WI38 (cell line): ENCODE results near the gene PHIP.
A peak's percentile ranks its signal among the peaks of the same experiment; 100 is the strongest.

Source experiments
- H3K4me3 ChIP-seq: 2 replicates; pipeline ENCODE4 v1.5.1; 2011; ENCODE audit warnings: low read depth, mild to moderate bottlenecking, control low read depth, low read length
- CTCF ChIP-seq: IDR thresholded peaks from 2 replicates; pipeline ENCODE4 v1.5.1; 2012; ENCODE audit warnings: low read depth, mild to moderate bottlenecking, control low read depth, low read length

PHIP gene

GRCh38 chr6:79056226-79056625 is 21.8 kb downstream of the PHIP start:
- no peak overlapping the region for H3K4me3 ChIP-seq
- TF ChIP-seq CTCF, result no peak

GRCh38 chr6:79048611-79049010 is 29.4 kb downstream of the PHIP start:
- no peak overlapping the region for H3K4me3 ChIP-seq
- 0 out of 2 replicates have a peak, but pooled peaks have one; percentile 43 for TF ChIP-seq CTCF

- no peak overlapping the region for H3K4me3 ChIP-seq
- TF ChIP-seq CTCF, result no peak
Measured at GRCh38 chr6:79047072-79047471, 31.0 kb downstream of the PHIP start.

- H3K4me3 ChIP-seq, result no peak overlapping the region
- TF ChIP-seq CTCF, result no peak
Measured at GRCh38 chr6:79045966-79046365, 32.1 kb downstream of the PHIP start.

GRCh38 chr6:79042799-79043126 is 35.3 kb downstream of the PHIP start:
- no peak for TF ChIP-seq CTCF
- H3K4me3 ChIP-seq, result no peak overlapping the region

- no peak overlapping the region for H3K4me3 ChIP-seq
- TF ChIP-seq CTCF, result no peak
Measured at GRCh38 chr6:79042088-79042798, 35.8 kb downstream of the PHIP start.

- H3K4me3 ChIP-seq, result no peak overlapping the region
- TF ChIP-seq CTCF, result no peak
Measured at GRCh38 chr6:79040083-79040482, 38.0 kb downstream of the PHIP start.
